IPS-11a (cell line): Measurements from ENCODE around the gene NR1D1.
A peak's percentile ranks its signal among the peaks of the same experiment; 100 is the strongest.

Experiments
- H3K4me3 ChIP-seq: one replicate; pipeline ENCODE4 v1.5.1; 2013; ENCODE audit warnings: low read depth, low read length, control low read depth

NR1D1 gene

GRCh38 chr17:40063901-40064531 lies 36.4 kb downstream of the NR1D1 start:
- no peak overlapping the region for H3K4me3 ChIP-seq

- peak overlapping the region; percentile 68 for H3K4me3 ChIP-seq
These were observed 37.1 kb downstream of the NR1D1 start for GRCh38 chr17:40063187-40063771.

GRCh38 chr17:40062329-40063186 lies 37.8 kb downstream of the NR1D1 start, which contains the start of gene THRA:
Gene THRA, plus strand, starts transcription at chr17:40062965. Its CDS starts 11,524 bp downstream, at chr17:40074489.
- H3K4me3 ChIP-seq = peak within 1 kb of the TSS; percentile 68

GRCh38 chr17:40061609-40062038 lies 38.8 kb downstream of the NR1D1 start:
- H3K4me3 ChIP-seq = no peak overlapping the region

- H3K4me3 ChIP-seq = no peak overlapping the region
These were observed 39.3 kb downstream of the NR1D1 start for GRCh38 chr17:40060887-40061608.

- no peak overlapping the region for H3K4me3 ChIP-seq
These were observed 40.5 kb downstream of the NR1D1 start for GRCh38 chr17:40059729-40060475.

- no peak overlapping the region for H3K4me3 ChIP-seq
These were observed 41.5 kb downstream of the NR1D1 start for GRCh38 chr17:40058865-40059264.

GRCh38 chr17:40058186-40058784 lies 42.1 kb downstream of the NR1D1 start:
- no peak overlapping the region for H3K4me3 ChIP-seq

GRCh38 chr17:40056379-40057015 lies 43.9 kb downstream of the NR1D1 start:
- H3K4me3 ChIP-seq = no peak overlapping the region
